Body of pancreas (tissue), 4 donors: ENCODE data around the gene VIT. TPM values are rescaled to one million over a fixed set of nuclear protein-coding genes. Genes with fewer than 3 reads are reported as not detected.

Experiments
- ATAC-seq: fragments of 150-250 bp; one replicate; pipeline ENCODE4 v1.9.1; 2016
- DNase-seq, 4 donors: peaks; one replicate each; pipeline ENCODE4 v3.0.0-alpha.2; 2019
- H3K27ac ChIP-seq, 4 donors: fragments of 200-600 bp; sonication (generic); 1 replicate in 3 of 4; 2 replicates in 1 of 4; pipeline versions ENCODE4 v1.5.1 to v1.6.1; 2016 to 2019; ENCODE audit warnings: mild to moderate bottlenecking in 1 of 4, mixed read lengths in 1 of 4, moderate library complexity in 1 of 4
- H3K27me3 ChIP-seq, 2 donors: fragments of 200-600 bp; sonication (generic); one replicate each; pipeline ENCODE4 v1.6.0; 2016; ENCODE audit warnings: mild to moderate bottlenecking in 1 of 2
- H3K36me3 ChIP-seq, 2 donors: fragments of 200-600 bp; sonication (generic); replicated peaks in 1 of 2; 2 replicates each; pipeline ENCODE4 v1.5.1; 2016; ENCODE audit warnings: low read depth in 2 of 2; ENCODE audit not compliant: insufficient read depth in 1 of 2
- H3K4me1 ChIP-seq: fragments of 200-600 bp; sonication (generic); one replicate; pipeline ENCODE4 v1.6.0; 2016
- H3K4me3 ChIP-seq, 2 donors: fragments of 200-600 bp; sonication (generic); 1 replicate in 1 of 2; 2 replicates in 1 of 2; pipeline ENCODE4 v1.5.1; 2016 to 2019
- H3K9me3 ChIP-seq, 3 donors: fragments of 200-600 bp; sonication (generic); 1 replicate in 2 of 3; 2 replicates in 1 of 3; pipeline ENCODE4 v1.5.1; 2016
- POLR2A ChIP-seq, 3 donors: fragments of 450-650 bp; IDR thresholded peaks; one replicate each; pipeline ENCODE4 v1.6.1; 2016; ENCODE audit warnings: antibody characterized with exemption in 3 of 3, mild to moderate bottlenecking in 2 of 3
- WGBS, 2 donors: methylation state at CpG; one replicate each; pipeline ENCODE4 v1.1.5; 2017; 5-methylcytosine and 5-hydroxymethylcytosine counted together
- intact Hi-C: fragments of 100-400 bp; cut with DNase I; formaldehyde crosslinking; loops from one replicate; pipeline ENCODE4 v1.15.1; 2023
- total RNA-seq, 2 donors: library from RNA; depleted of rRNA; stranded (reverse); fragments of >200 nt; gene quantifications; one replicate each; pipeline ENCODE4 v1.1.0, GENCODE V29; 2016
- TF ChIP-seq, protein P1 (sequence below), 7 experiments: fragments of 450-650 bp in 4 of 7; fragments of 200-600 bp in 3 of 7; sonication (generic) in 3 of 7; IDR thresholded peaks; one replicate each; pipeline ENCODE4 v1.5.1; 2016 to 2019; ENCODE audit warnings: antibody characterized with exemption in 7 of 7

Gene VIT
- total RNA-seq, 2 donors from 2014 or later: 0.99 to 2.6 TPM

DNA sequence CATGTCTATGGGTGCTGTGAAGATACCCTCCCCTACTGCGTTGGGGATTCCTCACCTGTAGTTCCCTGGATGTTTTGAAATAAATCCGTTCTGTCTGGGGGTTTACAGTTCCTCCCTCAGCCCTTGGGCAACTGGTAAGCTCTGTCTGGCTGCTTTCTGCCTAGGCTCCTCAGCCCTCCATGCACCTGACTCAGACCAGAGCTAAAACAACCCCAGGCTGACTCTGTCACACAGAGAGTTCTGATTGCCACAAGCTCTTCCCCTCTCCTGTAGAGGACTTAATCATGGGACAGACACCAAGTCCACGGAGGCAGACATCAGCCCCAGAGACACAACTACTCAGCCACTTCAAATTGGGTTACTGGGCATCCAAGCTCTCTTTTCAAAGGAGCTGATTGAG is 6.3 kb downstream of the VIT start:
- Histone ChIP-seq H3K9me3 (no peaks in the 10 kb centered on the region), H3K4me3 (no peak overlapping the region), H3K27ac (no peak overlapping the region), H3K36me3 (no peaks in the 10 kb centered on the region), H3K4me1 (no peaks in the 10 kb centered on the region), H3K27me3 (no peaks in the 10 kb centered on the region)
- TF ChIP-seq, protein P1, sequence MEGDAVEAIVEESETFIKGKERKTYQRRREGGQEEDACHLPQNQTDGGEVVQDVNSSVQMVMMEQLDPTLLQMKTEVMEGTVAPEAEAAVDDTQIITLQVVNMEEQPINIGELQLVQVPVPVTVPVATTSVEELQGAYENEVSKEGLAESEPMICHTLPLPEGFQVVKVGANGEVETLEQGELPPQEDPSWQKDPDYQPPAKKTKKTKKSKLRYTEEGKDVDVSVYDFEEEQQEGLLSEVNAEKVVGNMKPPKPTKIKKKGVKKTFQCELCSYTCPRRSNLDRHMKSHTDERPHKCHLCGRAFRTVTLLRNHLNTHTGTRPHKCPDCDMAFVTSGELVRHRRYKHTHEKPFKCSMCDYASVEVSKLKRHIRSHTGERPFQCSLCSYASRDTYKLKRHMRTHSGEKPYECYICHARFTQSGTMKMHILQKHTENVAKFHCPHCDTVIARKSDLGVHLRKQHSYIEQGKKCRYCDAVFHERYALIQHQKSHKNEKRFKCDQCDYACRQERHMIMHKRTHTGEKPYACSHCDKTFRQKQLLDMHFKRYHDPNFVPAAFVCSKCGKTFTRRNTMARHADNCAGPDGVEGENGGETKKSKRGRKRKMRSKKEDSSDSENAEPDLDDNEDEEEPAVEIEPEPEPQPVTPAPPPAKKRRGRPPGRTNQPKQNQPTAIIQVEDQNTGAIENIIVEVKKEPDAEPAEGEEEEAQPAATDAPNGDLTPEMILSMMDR (IDR thresholded peaks at IDR 0.05): no peak
- TF ChIP-seq POLR2A (IDR thresholded peaks at IDR 0.05): no peak
- ATAC-seq (no peak), DNase-seq (no peak)
- intact Hi-C loops: no loop called here
- WGBS, 2 donors: 44 to 54% methylated on average over 3 of the region's 3 CpGs

DNA sequence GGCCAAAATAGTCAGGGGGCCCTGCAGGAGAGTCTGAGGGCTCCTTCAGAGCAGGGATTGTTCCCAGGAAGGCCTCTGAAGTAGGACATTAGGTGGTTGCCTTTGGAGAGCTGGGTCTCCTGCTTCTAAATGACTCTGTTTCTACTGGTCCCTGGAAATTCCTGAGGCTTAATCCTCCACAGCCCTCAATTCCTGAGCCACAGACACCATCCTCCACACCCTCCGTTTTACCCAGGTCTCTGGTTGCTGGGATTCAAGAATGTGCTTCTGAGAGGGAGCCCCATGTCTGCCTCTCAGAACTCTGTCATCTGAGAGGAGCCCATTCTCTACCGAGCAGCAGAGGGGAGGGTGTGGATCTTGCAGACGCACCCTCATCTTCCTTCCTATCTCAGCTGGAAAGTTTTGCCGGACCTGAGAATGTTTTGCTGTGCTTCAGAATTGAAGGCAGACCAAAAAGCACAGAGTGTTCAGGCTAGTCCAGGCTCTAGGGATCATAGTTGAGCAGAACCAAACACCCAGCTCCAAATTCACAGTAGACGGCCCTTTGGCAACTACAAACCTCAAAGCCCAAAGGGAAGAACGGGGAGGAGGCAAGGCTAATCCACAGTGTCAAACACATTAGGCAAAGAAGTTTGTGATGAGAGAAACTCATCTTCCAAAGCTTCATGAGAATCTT is 8.1 kb downstream of the VIT start:
- no peak for DNase-seq
- intact Hi-C loops: no loop called here
- H3K36me3 ChIP-seq: no peaks in the 10 kb centered on the region

DNA sequence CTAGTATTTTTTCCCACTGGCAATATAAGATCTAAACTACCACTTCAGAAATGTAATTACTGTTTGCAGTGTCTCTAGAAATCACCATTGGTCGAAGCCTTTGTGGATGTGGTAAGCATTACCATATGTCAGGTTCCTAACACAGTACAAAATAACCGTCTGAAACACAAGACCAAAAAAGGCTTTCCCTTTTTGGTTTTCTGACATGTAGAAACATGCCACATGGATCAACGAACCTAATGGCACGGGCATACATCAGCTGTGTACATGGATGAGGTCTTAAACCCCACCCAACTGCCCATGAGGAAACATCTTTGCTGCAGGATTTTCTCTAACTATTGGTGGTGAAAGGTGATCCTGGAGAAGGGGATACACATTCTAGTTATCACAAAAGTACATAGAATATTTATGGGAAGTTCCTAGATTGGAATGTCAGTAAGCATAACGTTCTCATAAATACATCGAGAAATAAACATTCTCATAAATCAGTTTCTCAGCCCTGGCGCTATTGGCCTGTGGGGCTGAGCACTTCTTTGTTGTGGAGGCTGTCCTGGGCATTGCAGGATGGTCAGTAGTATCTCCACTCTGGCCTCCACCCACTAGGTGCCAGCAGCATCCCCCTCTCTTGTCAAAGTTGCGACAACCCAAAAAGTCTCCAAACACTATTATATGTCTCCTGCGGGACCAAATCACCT is 9.0 kb downstream of the VIT start:
- intact Hi-C loops: no loop called here
- Histone ChIP-seq H3K27me3 (no peaks in the 10 kb centered on the region), H3K36me3 (no peaks in the 10 kb centered on the region), H3K27ac (no peak overlapping the region), H3K4me3 (no peak overlapping the region), H3K9me3 (no peaks in the 10 kb centered on the region), H3K4me1 (no peaks in the 10 kb centered on the region)
- WGBS, 2 donors: 73 to 74% methylated on average over 9 of the region's 9 CpGs
- ATAC-seq (no peak), DNase-seq (no peak)
- TF ChIP-seq, protein P1 (IDR thresholded peaks at IDR 0.05): no peak
- no peak for TF ChIP-seq POLR2A (IDR thresholded peaks at IDR 0.05)

More for the DNA sequence above, 8.1 kb downstream of the VIT start:
- WGBS, 2 donors: 55 to 77% methylated on average over 6 of the region's 6 CpGs
- ATAC-seq: no peak
- Histone ChIP-seq H3K27ac (no peak overlapping the region), H3K9me3 (no peaks in the 10 kb centered on the region), H3K4me3 (no peak overlapping the region), H3K4me1 (no peaks in the 10 kb centered on the region), H3K27me3 (no peaks in the 10 kb centered on the region)
- TF ChIP-seq, protein P1 (IDR thresholded peaks at IDR 0.05): no peak
- no peak for TF ChIP-seq POLR2A (IDR thresholded peaks at IDR 0.05)

DNA sequence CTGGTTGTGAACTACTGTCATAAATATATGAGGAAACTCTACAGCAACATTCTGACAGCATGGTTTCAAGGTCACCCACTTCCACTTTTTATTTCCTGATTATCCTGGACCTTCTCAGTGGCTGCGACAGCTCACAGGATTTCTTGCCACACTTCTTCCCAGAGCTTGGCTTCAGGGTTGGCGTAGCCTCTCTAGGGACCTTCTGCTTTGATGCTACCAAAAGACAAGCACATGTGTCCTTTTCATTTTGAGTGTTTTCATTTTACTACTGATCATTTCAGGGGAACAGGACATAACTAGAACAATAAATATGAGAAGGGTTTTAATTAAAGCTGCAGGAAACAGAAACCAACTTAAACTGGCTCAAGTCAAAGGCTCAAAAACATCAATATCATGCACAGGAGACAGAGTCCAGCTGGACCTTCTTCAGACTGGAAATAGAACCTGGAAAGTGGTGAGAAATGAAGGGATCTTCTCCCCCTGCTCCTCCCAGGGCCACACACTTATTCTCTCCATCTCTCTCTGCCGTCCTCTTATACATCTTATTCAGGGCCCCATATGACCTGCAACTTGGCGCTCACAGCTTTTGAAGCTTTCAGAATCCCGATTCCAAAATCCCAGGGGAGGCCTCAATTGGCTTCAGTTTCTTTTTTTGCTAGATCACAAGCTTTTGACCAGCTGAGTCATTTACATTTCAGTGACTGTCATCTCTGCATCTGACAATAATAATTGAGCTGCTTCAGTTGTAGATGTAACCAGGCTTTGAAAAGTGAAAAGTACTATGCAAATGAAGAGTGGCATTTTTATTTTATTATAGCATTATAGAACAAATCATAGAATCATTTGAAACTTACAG is 9.7 kb downstream of the VIT start:
- Histone ChIP-seq H3K36me3 (no peaks in the 10 kb centered on the region), H3K9me3 (no peaks in the 10 kb centered on the region), H3K4me1 (no peaks in the 10 kb centered on the region), H3K27me3 (no peaks in the 10 kb centered on the region), H3K27ac (no peak overlapping the region), H3K4me3 (no peak overlapping the region)
- intact Hi-C loops: no loop called here
- ATAC-seq: no peak
- TF ChIP-seq, protein P1 (IDR thresholded peaks at IDR 0.05): no peak
- no peak for TF ChIP-seq POLR2A (IDR thresholded peaks at IDR 0.05)
- no peak for DNase-seq
- 74 to 82% methylated on average over 5 of the region's 5 CpGs for WGBS, 2 donors
